ENCODE results near the gene PTPRA. TPM values are rescaled to one million over a fixed set of nuclear protein-coding genes. Genes with fewer than 3 reads are reported as not detected.

PTPRA gene
- total and polyA plus RNA-seq, 9 of the 15 experiments (the other 6 are each of a cell fraction or from before 2014, with no cell fraction given), result 3.4 to 80.5 (median 28.0) TPM

DNA sequence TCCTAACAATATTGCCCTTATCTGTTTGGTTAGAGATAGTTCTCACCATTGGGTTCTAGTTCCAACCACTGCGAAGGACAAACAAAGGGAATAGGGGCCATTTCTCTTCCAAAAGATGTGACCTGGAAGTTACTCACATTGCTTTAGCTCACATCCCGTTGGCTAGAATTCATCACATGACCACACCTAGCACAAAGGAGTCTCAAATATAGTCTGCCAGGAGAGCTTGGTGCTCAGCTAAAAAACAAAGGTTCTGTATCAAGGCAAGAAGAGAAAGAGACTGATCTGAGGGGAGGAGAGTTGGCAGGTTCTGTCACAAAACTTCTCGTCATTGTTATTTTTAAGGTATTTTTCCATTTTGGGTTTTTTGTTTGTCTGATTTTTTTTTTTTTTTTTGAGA, 100.3 kb downstream of the PTPRA start:
- in situ Hi-C loops (cut with MboI), result no loop called here
- no peaks in the 10 kb centered on the region for H3K9me1 ChIP-seq (ENCODE audit: control insufficient read depth, insufficient read depth, low read length)
- no peak overlapping the region for H3K9ac ChIP-seq (ENCODE audit: insufficient read depth in 1 of 2, low read depth in 2 of 2, low read length in 2 of 2)
- H3K4me2 ChIP-seq (ENCODE audit: insufficient read depth, low read length), result no peak overlapping the region
- no peak overlapping the region for H3K4me3 ChIP-seq
- H4K20me1 ChIP-seq (replicated peaks; ENCODE audit: control insufficient read depth, insufficient read depth, low read length), result no peaks in the 10 kb centered on the region
- H2AFZ ChIP-seq (ENCODE audit: low read depth, low read length), result no peak overlapping the region
- no TSS peak for BruUV-seq (replicated peaks)
- TF ChIP-seq, protein P1, sequence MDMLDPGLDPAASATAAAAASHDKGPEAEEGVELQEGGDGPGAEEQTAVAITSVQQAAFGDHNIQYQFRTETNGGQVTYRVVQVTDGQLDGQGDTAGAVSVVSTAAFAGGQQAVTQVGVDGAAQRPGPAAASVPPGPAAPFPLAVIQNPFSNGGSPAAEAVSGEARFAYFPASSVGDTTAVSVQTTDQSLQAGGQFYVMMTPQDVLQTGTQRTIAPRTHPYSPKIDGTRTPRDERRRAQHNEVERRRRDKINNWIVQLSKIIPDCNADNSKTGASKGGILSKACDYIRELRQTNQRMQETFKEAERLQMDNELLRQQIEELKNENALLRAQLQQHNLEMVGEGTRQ (CRISPR knock-in tag; IDR thresholded peaks at IDR 0.05), result peak; percentile 14; the same call in 1 of the 2 replicates
- TF ChIP-seq BRF1 (IDR thresholded peaks at IDR 0.05; ENCODE audit: borderline replicate concordance, extremely low read depth, insufficient read length), result no peak
- TF ChIP-seq, protein P2, sequence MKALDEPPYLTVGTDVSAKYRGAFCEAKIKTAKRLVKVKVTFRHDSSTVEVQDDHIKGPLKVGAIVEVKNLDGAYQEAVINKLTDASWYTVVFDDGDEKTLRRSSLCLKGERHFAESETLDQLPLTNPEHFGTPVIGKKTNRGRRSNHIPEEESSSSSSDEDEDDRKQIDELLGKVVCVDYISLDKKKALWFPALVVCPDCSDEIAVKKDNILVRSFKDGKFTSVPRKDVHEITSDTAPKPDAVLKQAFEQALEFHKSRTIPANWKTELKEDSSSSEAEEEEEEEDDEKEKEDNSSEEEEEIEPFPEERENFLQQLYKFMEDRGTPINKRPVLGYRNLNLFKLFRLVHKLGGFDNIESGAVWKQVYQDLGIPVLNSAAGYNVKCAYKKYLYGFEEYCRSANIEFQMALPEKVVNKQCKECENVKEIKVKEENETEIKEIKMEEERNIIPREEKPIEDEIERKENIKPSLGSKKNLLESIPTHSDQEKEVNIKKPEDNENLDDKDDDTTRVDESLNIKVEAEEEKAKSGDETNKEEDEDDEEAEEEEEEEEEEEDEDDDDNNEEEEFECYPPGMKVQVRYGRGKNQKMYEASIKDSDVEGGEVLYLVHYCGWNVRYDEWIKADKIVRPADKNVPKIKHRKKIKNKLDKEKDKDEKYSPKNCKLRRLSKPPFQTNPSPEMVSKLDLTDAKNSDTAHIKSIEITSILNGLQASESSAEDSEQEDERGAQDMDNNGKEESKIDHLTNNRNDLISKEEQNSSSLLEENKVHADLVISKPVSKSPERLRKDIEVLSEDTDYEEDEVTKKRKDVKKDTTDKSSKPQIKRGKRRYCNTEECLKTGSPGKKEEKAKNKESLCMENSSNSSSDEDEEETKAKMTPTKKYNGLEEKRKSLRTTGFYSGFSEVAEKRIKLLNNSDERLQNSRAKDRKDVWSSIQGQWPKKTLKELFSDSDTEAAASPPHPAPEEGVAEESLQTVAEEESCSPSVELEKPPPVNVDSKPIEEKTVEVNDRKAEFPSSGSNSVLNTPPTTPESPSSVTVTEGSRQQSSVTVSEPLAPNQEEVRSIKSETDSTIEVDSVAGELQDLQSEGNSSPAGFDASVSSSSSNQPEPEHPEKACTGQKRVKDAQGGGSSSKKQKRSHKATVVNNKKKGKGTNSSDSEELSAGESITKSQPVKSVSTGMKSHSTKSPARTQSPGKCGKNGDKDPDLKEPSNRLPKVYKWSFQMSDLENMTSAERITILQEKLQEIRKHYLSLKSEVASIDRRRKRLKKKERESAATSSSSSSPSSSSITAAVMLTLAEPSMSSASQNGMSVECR (CRISPR knock-in tag; IDR thresholded peaks at IDR 0.05), result no peak
- ATAC-seq (no peak), DNase-seq (ENCODE audit: extremely low read depth in 1 of 4, low spot score in 3 of 4) (peak in 2 of 4 experiments; percentile 18 to 25), FAIRE-seq (no peak)
- ChIA-PET POLR2A (no interaction called here), CTCF (ENCODE audit: low intra/inter-chr PET ratio) (no interaction called here)
- peaks cover 20% of the 10 kb centered on the region; the same call in 1 of the 3 replicates for H3K36me3 ChIP-seq (ENCODE audit: control insufficient read depth, insufficient read depth, low read length)
- WGBS (ENCODE audit: insufficient coverage, low coverage, missing lambda C conversion rate), result 85% methylated on average over 3 of the region's 3 CpGs
- no peaks in the 10 kb centered on the region for H3K27me3 ChIP-seq (ENCODE audit: control insufficient read depth in 2 of 2, insufficient read depth in 2 of 2, low read length in 2 of 2)
- no peaks in the 10 kb centered on the region for H3K4me1 ChIP-seq (replicated peaks in 1 of 2; ENCODE audit: control insufficient read depth in 2 of 2, insufficient read depth in 2 of 2, low read length in 2 of 2)
- H3K9me3 ChIP-seq (replicated peaks; ENCODE audit: control insufficient read depth, insufficient read depth, low read depth, low read length), result no peaks in the 10 kb centered on the region
- no peak overlapping the region for H3K27ac ChIP-seq (ENCODE audit: extremely low read depth, low read depth, low read length)
- H3K79me2 ChIP-seq (ENCODE audit: control insufficient read depth, insufficient read depth, low read length), result no peaks in the 10 kb centered on the region
- intact Hi-C loops (cut with micrococcal nuclease), result no loop called here

Data from K562 (cell line).